M059J (cell line): Measurements from ENCODE around the gene NDUFAF8. TPM values are rescaled to one million over a fixed set of nuclear protein-coding genes. Genes with fewer than 3 reads are reported as not detected.
A peak's percentile ranks its signal among the peaks of the same experiment; 100 is the strongest.

Source experiments
- DNase-seq: peaks from one replicate; pipeline ENCODE4 v3.0.0-alpha.2; 2012; ENCODE audit warnings: low read depth
- total RNA-seq: library from RNA; depleted of rRNA; stranded (reverse); fragments of >200 nt; shearing (Covaris generic); gene quantifications from 2 replicates; pipeline ENCODE4 v1.2.3, GENCODE V29; 2014

NDUFAF8 gene
- total RNA-seq, 1 experiment from 2014 or later, result 20.1 TPM

DNA sequence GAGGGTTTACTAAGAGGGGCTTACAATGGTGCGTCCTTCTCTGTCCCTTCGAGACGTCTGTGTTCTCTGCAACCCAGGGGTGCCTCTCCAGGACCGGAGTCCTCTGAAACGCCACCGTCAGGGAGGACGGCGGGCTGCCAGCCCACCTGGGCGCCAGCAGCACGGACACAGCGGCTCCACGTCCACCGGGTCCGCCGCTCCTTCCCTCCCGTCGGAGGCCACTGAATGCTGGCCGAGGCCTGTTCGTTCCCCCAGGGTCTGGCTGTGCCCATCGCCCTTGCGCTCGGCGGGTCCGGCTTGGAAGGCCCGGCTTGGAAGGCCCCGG, 666 bp upstream of the NDUFAF8 start:
- no peak for DNase-seq

DNA sequence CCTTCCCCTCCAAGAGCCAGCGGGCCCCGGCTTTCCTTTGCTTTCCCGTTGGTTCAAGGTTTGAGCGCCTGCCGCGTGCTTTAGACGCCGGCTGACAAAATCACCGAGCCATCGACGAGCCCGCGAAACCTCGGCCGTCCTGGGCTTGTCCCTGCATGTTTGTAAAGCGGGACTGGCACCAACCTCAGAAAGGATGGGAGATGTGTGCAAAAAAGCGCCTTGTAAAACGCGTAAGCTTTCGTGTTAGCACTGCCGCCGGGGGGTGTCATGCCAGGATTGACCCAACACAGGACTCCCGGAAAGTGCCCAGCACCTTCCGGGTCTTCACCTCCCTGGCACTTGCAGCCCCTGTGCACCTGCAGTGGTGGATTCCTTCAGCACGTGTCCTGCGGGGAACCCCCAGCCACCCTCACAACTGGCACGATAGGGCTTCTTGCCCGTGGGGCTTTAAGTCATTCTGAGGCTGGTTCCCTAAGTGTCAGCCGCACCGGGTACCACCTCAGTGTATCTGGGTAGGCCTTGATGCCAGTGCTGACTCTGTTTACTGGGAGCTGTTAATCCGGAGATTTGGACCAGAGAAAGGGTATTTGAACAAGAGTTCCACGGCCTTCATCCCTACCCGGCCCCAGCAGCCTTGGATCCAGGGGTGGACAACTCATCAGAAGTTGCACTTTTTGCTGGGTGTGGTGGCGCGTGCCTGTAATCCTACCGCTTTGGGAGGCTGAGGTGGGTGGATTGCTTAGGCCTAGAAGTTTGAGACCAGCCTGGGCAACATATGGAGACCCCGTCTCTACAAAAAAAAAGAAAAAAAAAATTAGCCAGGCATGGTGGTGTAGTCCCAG, 817 bp downstream of the NDUFAF8 start:
- peak; percentile 28 for DNase-seq

DNA sequence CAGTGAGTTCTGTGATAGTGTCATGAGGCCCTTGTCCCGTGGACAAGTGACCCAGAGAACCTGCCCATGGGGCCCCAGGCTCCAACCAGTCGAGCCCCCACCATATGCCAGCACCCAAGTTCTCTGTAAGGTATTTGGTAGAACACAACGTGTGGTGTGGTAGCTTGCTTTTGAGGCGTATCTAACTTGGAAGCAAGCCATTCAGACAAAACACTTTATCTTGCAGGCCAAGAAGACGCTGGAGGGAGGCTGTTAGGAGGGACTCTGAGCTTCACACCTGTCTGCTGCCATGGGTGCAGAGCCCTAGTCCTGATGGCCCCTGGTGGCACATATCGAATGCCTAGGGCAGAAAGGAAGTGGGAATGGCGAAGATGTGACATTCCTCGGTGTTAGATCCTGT, 1.6 kb downstream of the NDUFAF8 start:
- no peak for DNase-seq

DNA sequence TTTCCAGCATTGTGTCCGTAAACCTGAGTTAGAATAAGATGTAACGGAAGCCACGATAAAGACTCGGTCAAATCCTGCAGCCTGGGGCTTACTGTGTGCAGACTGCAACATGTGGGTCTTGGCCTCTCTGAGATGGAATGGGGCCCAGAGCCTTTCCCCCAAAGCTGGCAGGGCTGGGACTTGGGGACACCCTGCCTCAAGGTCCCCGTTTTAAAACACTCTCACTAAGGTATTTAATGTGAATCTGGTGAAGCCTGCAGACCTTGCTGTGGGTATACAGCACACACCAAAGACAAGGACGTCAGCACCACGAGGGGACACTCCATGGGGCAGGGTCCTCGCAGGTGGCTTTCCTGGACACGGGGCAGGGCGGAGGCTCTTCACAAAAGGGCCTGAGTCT, 2.1 kb downstream of the NDUFAF8 start:
- no peak for DNase-seq

DNA sequence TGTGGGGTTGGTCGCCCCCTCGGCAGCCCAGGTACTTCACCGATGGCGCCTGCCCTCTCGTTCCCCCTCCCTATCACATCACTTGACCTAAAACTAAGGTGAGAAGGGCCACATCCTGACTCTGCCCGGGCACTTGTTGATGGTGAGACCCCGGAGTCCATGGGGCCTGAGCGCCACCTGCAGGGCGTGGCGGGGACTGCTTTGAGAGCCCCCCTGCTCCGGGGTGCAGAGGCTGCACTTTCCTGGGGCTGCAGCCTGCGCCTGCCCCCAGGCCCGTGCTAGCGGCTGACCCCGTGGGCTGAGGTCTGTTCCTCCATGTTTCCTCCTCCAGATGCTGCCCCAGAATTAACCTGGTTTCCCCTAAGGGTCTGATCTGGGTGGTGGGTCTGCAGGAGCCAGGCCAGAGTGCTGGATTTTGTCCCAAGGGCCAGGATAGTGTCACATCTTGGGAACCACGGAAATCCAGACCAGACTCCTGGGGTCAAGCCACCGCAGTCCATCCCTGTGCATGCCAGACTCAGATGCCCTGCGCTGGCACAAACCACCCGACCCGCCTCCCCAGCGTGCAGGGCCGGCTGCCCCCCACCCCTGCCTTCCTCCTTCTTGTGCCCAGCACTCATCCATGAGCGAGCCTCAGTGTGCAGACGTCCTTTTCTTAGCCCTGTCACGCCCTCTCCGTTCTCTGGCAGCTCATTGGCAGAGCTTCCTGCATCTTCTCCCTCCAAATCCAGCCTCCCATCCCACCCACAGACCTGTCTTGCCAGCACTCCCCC, 2.7 kb downstream of the NDUFAF8 start:
- DNase-seq, result no peak

DNA sequence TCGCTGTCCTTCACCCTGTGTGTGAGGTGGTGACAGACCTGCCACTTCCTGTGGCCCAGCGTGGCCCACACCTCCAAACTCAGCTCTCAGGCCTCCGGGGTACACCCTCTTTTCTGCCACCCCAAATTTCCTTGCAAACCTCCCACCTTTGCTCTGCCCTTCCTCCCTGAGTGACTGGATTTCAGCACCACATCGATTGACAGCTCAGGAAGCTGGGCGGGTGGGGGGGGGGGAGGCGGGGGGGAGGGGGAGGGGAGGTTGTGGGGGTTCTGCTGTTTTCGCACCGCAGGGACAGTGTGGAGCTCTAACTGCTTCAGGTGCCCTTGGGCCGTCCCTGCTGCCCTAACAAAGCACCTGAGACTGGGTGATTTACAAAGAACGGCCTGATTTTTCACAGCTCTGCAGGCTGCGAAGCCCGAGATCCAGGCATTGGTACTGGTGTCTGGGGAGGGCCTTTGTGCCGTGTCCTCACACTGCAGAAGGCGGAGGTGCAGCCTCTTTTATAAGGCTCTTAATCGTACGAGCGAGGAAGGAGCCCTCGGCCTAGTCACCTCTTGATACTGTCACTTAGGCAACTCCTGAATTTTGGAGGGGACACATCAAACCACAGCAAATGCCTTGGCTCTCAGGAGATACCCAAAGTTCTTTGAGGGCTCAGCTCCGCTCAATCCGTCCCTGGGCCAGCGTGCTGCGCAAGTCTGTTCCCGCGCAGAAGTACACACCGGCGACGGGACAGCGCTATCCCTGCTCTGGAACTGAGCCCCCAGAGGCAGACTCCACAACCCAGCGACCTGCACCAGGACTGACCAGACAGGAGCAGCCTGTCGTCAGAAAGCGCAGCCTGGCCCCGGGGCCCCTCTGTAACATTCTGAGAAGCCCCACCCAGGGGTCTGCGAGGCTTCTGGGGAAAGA, 3.6 kb downstream of the NDUFAF8 start:
- DNase-seq, result no peak

DNA sequence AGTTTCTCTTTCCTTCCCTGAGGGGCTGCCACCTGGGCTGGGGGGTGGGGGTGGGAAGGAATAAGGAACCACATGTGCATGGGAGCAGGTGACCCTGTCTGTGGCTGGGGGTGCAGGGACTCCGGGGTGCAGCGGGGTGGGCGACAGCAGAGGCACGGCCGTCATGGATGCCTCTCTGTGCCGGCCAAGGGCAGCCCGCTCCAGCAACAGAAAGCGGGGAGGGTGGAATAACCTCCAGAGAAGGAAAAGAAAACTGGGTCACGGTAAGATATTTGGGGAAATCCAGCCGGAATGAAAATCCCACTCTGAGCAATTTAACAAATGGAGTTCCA, 4.2 kb downstream of the NDUFAF8 start:
- no peak for DNase-seq

DNA sequence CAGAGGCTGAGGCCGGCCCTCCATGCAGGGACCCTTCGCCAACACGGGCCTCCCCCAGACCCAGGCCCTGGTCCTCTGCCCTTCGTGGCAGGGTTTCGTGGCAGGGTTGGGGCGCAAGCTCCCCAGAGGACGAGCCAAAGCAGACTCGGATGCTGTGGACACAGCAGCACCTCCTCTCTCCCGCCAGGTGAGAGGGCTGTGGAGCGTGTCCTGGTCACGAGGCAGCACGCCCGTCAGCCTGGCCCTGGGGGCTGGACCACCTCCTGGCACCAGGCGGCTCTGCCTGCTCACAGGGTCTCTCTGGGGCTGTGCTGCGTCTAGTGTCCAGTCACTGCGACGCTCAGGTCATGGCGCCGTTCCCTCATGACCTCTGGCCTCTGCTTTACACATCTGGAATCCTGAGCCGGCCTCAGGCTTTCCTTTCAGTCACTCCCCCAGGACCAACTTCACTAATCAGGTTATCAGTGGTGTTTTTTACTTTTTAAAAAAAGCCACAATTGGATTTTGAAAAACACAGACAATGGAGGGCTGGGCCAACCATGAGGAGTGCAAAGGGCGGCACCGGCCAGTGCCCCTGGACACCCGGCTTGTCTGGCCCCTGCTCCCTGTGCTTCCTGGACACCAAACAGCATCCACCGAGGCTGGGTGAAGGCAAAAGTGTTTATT, 5.4 kb downstream of the NDUFAF8 start:
- no peak for DNase-seq

DNA sequence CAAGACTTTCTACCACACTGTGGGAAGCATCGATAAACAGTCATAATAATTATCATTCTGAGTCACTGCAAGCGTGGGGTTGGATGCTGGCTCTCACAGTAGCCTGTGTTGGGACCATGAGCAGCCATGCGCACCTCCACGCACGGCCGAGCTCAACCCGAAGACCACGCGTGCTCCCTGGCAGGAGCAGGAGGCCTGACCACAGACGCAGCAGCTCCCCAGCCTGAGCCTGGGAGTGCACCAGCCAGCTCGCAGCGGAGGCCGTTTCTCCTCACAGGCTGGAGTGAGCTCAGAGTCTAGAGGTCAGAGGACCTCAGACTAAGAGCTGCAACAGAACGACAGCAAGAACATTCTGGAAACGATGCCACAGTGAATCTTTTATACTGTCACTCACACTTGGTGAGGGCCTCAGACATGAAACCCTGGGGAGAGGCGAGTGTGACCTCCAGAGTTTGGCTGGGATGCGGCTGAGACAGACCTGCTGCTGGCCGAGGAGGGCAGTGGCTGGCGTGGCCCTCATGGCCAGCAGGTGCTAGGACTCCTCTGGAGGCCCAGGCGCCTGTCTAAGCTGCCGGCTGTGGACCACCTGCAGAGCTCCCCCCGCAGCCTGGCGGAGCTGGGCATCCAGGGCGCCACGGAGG, 6.0 kb downstream of the NDUFAF8 start:
- DNase-seq, result no peak

DNA sequence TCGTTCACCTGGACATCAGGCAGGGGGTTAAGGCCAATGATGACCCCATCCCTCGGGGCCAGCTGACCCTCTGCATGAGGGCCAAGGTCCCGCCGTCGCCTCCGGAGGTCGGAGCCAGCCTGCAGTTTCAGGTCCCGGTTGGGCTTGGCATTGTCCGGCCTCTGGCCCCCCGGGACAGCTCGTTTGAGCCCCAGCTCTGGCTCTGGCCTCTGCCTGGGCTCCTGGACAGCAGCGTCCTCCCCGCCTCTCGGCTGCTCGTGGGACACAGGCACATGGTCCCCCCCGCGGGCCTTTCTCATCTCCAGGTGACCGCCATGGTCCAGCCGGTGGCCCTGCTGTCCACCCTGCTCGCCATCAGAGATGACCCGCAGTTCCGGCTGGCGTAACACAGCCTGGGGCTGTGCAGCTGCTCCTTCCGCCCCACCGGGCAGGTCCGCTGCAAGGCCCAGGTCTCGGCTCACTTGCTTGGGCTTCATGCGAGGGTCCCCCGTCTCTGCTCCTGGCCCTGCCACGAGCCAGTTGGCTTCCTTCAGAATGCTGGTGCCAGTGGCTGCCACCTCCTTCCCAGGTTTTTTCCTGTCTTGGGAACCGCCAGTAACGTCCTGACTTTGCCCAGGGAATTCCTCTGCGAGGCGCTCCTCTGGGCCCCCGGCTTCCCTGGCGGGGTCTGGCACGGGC, 6.7 kb downstream of the NDUFAF8 start:
- DNase-seq, result no peak

DNA sequence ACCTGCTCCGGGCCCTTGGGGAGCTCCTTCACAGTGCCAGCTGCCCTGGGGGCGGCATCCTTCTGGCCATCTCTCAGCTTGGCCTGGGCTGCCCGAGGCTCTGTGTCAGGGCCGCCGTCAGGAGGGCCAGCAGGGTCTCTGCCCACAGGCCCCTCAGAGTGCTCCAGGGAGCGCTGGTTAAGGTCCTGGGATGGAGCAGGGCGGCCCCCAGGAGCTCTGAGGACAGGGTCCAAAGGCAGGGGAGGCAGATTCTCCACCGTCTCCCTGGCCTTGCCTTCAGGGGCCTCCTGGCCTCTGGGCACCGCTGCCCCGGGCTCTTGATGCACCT, 7.2 kb downstream of the NDUFAF8 start:
- no peak for DNase-seq

DNA sequence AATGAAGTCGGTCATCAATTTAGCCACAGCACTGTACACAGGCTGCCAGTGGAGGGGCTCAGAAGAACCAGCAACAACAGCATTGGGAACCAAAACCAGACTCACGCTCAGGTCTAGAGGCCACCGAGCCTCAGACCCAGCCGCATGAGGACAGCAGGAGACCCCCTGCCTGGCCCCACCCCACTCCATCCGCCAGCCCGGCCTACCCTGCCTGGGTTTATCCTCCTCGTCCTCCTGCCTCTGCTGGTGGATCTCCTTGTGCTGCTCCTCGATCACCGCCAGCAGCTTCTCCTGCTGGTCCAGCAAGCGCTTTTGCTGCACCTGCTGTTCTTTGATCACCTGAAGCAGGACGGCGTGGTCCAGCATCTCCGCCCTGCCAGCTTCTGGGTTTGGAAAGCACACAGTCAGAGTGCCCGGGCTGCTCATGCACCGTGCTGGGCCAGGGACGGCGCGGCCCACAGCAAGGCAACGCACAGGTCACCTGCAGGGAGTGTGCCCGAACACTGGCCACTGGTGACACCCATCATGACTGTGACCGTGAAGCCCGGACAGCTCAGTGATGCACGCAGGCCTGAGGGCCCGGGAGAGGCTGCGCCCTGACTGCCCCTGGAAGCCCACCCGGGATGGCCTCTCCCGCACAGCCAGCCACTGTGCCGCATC, 7.7 kb downstream of the NDUFAF8 start:
- DNase-seq, result no peak

DNA sequence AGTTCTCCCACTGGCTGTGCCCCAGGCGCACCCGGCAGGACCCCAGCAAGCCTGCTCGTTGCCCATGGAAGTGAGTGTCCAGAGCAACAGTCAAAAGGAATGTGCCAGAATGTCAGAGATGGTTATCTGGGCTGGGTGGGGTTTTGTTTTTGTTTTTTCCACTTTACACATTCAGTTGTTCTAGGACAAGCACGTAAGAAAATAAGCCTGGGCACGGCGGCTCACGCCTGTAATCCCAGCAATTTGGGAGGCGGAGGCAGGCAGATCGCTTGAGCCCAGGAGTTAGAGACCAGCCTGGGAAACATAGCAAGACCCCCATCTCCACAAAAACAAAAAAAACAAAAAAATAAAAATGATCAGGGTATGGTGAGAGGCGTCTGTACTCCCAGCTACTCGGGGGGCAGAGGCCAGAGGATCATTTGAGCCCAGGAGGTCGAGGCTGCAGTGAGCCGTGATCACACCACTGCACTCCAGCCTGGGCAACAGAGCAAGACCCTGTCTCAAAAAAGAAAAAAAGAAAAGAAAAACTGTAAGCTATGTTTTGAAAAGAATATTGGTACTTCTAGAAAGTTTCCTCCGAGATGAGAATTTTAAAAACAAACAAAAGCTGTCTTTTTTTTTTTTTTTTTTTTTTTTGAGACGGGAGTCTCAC, 8.3 kb downstream of the NDUFAF8 start:
- DNase-seq, result no peak

DNA sequence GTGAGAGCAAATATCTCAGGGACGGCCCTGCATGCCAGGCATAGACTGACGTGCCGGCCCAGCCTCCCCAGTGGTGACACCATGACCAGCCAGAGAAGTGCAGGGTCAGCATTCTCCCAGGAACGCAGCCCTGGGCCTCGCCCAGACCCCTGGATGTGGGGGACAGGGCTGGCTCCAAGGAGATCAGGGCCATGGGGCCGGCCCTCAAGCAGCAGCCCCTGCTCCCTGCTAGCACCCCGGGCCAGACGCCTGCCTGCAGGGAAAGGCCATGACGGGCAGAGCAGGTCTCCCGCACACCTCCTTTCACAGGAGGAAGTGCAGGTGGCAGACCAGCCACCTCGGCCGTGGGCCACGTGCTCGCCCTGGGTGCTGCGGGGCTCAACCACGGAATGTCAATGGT, 9.5 kb downstream of the NDUFAF8 start:
- no peak for DNase-seq

DNA sequence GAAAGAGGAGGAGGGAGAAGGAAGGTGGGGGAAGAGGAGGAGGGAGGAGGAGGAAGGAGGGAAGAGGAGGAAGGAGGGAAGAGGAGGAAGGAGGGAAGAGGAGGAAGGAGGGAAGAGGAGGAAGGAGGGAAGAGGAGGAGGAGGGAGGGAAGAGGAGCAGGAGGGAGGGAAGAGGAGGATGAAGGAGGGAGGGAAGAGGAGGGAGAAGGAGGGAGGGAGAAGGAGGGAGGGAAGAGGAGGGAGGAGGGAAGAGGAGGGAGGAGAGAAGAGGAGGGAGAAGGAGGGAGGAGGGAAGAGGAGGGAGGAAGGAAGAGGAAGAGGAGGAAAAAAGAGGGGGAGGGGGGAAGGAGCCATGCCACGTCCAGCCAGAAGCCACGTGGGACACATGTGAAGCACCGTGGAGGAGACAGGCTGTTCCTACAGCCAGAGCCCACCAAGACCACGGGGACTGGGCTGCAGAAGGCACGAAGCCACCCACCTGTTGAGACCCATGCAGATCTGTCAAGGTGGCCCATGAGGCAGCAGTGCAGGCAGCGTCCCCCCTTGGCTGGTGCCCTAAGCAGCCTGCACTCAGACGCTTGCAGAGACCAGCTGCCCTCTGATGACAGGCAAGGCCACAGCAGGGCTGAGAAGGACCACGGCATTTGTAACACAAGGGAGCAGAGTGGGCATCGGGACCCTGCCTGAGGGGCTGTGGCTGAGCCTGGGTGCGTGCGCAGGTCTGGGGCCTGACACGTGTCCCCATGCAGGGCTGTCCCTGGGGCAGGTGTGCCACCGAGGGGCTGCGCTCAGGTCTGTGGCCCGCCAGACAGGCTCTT, 10.3 kb downstream of the NDUFAF8 start:
- DNase-seq, result no peak

DNA sequence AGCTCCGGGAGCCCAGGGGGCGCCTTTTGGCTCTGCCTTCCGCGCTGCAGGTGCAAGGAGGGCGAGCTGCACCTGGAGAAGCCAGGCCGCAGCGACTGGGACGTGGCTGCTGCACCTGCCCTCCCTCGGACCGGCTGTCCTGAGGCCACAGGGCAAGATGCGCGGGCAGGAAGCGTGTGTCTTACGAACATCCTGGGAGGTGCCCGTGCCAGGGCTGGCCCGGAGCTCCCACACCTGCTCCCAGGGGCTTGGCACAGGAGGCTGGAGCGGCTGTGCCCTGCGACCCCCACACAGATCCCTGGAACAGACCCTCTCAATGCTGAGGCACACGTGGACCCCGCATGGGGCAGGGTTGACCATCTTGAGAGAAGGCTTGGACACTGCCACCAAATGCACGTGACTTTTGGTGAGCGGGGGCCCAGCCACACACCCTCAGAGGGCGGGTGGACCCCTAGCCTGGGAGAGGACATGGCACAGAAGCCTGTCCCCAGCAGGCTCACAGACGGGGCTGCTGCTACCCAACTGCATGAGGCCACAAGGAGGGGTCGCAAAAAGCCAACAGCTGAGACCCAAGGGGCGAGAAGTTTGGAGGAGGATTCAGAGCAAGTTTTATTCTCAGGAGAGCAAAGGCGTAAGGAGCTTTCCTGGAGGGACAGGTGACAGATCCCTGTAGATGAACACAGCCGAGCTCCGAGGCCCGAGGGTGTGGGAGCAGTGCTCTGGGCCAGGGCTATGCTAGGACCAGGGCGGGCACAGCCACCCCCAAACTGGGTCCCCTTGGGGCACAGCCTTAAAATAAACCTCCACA, 11.4 kb downstream of the NDUFAF8 start:
- no peak for DNase-seq

DNA sequence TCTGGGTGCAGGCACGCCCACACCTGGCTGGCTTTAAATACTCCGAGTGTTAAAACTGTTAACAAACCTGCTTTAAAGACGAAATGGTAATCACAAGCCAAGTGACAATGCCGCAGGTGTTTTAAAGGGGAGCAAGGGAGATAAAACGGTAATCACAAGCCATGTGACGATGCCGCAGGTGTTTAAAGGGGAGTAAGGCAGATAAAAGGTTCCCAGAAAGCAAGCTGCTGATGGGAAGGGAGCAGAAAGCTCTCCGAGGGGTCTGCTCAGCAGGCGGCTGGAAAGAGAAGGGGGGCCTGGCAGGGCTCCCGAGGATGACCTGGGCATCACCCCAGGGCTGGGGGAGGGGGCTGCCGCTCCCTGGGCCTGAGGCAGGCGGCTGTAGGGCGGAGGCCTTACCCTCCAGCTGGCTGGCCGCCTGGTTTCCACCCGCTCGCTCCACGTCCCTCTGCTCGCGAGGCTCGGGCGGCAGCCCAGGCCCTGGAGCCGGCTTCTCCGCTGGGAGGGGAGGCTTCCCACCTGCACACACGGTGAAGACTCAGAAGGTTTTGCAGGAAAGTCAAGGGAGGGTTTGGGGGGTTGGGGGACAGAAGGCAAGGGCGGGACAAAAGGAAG, 12.1 kb downstream of the NDUFAF8 start:
- no peak for DNase-seq
